DMS 273 (cell line): ENCODE data around the gene GREB1L.
"Not testable (repeated sequence)": the region's sequence is repeated elsewhere in the genome, so short reads cannot be mapped to it uniquely, and the experiment has no call there.

ENCODE experiments used
- DNase-seq: peaks from one replicate; lab custom pipeline; 2025; ENCODE audit not compliant: unreplicated experiment; lab: John Stamatoyannopoulos, UW

Gene GREB1L

GRCh38 chr18:21363348-21363747 is 121.3 kb downstream of the GREB1L start:
- DNase-seq, result peak; percentile 29

- DNase-seq, result no peak
Observed at GRCh38 chr18:21364471-21364870, 122.4 kb downstream of the GREB1L start.

- DNase-seq, result no peak
Observed at GRCh38 chr18:21366896-21367295, 124.9 kb downstream of the GREB1L start.

GRCh38 chr18:21369146-21369545 is 127.1 kb downstream of the GREB1L start:
- DNase-seq, result no peak

GRCh38 chr18:21369597-21369996 is 127.6 kb downstream of the GREB1L start:
- not testable (repeated sequence) for DNase-seq

GRCh38 chr18:21383031-21383430 is 141.0 kb downstream of the GREB1L start:
- DNase-seq, result no peak

- DNase-seq, result no peak
Observed at GRCh38 chr18:21386523-21387240, 144.7 kb downstream of the GREB1L start.

- DNase-seq, result no peak
Observed at GRCh38 chr18:21387886-21388285, 145.9 kb downstream of the GREB1L start.

GRCh38 chr18:21389283-21389682 is 147.3 kb downstream of the GREB1L start:
- no peak for DNase-seq

GRCh38 chr18:21389903-21390302 is 147.9 kb downstream of the GREB1L start:
- no peak for DNase-seq

GRCh38 chr18:21391074-21391673 is 149.1 kb downstream of the GREB1L start:
- no peak for DNase-seq

GRCh38 chr18:21393986-21394385 is 152.0 kb downstream of the GREB1L start:
- no peak for DNase-seq

- DNase-seq, result no peak
Observed at GRCh38 chr18:21398121-21398520, 156.1 kb downstream of the GREB1L start.

GRCh38 chr18:21402272-21402671 is 160.2 kb downstream of the GREB1L start:
- DNase-seq, result no peak

GRCh38 chr18:21404426-21404825 is 162.4 kb downstream of the GREB1L start:
- DNase-seq, result no peak

- no peak for DNase-seq
Observed at GRCh38 chr18:21406116-21406515, 164.1 kb downstream of the GREB1L start.

GRCh38 chr18:21408681-21409080 is 166.6 kb downstream of the GREB1L start:
- no peak for DNase-seq

GRCh38 chr18:21433436-21433835 is 191.4 kb downstream of the GREB1L start:
- no peak for DNase-seq

GRCh38 chr18:21439431-21439846 is 197.4 kb downstream of the GREB1L start:
- no peak for DNase-seq

GRCh38 chr18:21441670-21442069 is 199.6 kb downstream of the GREB1L start:
- no peak for DNase-seq

GRCh38 chr18:21443776-21444464 is 201.9 kb downstream of the GREB1L start:
- no peak for DNase-seq
